ENCODE data around the gene CYBA.

The CYBA gene

DNA sequence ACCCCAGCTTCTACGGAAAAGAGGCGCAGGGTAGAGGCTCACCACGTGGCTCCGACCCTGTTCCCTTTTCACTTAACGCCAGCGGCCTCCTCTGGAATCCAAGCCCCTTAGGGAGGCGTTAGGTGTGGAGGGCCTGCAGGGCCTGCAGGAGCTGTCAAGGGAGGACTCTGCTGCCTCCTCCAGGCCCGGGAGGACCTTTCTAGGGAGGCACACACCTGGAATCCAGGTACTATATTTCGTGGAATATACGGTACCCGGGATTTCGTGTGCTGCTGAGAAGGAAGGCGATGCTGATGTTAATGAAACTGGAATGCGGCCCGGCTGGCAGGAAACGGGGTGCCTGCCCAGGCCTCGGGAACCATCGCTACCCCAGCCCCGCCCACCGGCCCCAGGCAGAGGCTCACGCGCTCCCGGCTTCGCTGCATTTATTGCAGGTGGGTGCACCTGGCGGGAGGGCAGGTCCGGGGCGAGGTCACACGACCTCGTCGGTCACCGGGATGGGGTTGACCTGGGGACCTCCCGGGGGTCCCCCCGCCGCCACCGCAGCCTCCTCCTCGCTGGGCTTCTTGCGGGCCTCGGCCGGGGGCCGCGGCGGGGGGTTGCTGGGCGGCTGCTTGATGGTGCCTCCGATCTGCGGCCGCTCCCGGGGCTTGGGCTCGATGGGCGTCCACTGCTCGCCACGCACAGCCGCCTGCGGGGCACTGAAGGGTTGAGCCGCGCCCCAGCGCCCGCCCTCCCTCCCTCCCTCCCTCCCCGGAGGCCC, 7.8 kb downstream of the CYBA start:
- no peak for DNase-seq

DNA sequence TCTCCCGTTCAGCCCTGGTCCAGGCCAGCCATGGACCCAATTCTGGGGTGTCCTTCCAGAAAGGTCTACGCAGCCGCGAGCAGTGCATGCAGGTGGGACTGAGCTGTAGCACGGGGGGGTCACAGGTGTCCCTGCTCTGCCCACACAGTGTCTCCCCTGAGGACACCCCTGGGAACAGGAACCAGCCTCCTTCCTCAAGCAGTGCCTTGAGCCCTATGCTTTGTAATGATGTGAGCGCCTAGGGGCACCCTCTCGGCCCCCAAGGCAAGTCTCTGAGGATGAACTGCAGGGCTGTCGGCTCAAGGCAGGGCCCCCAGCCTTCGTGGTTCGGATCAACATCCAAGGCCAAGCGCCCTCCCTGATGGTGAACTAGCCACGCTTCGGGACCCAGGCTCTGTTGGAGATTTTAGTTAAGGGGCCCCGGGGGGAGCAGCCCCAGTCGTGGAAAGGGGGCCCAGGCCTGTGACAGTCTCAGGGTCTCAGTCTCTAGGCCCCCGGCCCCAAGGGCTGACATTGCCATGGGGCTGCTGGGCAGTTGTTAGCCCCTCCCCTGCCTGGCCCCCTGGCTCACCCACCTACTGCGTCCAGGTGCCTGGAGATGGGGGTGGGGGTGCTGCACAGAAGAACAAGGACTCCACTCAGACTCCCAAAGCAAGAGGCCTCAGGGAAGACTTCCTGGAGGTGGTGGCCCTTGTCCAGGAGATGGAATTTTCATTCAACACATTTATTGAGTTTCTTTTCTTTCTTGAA, 10.2 kb downstream of the CYBA start:
- DNase-seq: no peak

DNA sequence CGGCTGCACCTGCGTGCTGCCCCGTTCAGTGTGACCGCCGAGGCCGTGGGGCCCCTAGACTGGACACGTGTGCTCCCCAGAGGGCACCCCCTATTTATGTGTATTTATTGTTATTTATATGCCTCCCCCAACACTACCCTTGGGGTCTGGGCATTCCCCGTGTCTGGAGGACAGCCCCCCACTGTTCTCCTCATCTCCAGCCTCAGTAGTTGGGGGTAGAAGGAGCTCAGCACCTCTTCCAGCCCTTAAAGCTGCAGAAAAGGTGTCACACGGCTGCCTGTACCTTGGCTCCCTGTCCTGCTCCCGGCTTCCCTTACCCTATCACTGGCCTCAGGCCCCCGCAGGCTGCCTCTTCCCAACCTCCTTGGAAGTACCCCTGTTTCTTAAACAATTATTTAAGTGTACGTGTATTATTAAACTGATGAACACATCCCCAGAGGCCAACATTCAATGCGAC, 10.8 kb downstream of the CYBA start:
- no peak for DNase-seq

DNA sequence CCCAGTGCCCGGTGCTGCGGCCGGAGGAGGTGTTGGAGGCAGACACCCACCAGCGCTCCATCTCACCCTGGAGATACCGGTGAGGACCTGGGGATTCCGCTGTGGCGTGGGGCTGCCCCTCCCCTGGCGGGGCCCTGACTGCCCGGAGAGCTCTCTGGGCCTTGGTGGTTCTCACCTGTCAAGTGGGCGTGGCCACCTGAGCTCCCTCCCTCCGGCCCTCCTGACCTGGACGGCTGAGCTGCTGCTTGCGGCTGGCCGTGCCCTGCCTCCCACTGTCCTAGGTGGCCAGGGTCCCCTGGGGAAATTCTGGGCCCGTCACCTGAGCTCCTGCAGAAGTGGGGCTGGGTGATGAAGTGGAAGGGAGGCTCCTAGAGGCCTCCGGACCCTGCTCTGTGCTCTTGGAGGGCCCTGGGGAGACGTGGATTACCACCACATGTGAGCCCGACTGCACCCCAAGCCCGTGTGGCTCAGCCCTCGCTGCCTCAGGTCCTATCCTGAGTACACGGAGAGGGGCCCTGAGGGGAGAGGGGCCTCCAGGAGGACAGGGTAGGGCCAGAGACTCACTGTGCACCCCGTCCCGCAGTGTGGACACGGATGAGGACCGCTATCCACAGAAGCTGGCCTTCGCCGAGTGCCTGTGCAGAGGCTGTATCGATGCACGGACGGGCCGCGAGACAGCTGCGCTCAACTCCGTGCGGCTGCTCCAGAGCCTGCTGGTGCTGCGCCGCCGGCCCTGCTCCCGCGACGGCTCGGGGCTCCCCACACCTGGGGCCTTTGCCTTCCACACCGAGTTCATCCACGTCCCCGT, 11.4 kb downstream of the CYBA start:
- DNase-seq: no peak

DNA sequence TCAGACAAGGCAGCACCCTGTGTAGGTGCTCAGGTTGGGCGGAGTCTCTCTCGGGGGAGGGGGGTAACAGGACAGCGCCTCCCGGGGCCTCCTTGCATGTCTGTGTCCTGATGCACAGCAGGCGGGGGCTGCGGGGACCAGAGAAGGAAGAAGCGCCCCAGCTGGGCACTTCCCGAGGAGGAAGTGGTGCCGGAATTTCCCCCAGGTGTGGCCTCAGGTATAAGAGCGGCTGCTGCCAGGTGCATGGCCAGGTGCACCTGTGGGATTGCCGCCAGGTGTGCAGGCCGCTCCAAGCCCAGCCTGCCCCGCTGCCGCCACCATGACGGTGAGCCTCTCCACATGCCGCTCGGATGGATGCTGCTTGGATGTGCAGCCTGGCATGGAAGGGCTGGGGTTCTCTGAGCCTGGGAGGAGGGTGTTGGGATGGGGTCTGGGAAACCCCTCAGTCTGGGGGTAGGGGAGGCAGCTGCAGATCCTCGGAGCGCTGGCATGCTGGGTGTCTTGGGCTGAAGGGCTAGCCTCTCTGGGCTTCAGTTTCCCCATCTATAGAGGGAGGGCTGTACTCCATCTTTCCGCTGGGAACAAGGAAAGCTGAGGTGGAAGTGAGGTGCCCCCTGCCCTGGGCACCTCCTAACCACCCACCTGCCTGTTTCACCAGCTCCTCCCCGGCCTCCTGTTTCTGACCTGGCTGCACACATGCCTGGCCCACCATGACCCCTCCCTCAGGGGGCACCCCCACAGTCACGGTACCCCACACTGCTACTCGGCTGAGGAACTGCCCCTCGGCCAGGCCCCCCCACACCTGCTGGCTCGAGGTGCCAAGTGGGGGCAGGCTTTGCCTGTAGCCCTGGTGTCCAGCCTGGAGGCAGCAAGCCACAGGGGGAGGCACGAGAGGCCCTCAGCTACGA, 12.3 kb downstream of the CYBA start, which contains the start of gene IL17C:
Gene IL17C (plus strand): TSS at position 250 of the 908 bp plus-strand sequence. CDS start 70 bp downstream, at position 320.
- no peak for DNase-seq

DNA sequence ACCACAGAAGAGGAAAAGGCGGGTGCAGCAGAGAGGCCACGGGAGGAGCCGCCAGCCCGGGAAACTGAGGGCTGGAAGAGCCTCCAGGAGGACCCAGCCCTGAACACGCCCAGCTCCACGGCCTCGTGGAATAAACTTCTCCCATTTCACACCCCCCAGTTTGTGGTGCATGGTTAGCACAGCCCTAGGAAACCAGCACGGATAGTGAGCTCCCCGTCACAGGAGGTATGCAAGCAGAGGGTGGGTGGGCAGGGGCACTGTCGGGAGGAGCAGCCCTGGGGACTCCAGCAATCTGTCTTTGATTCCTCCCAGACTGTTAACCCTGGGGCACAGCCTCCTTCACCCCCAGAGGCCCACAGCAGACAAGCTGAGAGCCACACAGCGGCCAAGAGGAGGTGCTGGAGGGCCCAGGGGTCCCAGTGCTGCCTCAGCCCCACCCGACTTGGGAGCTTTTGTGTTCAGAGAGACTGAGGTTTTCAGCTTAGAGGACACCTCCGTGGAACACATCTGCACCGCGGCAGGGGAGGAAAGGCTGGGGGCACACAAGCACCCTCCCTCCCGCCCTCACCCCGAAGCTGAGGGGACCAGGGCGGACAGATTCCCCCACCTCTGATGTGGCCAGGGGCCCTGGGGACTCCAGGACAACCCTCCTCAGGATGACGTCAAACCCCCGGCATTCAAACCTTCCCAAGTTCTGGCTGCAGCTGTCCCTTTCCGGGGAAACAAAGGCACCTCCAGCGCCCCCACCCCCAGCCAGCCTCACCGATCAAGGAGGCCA, 14.2 kb downstream of the CYBA start:
- DNase-seq: no peak

DNA sequence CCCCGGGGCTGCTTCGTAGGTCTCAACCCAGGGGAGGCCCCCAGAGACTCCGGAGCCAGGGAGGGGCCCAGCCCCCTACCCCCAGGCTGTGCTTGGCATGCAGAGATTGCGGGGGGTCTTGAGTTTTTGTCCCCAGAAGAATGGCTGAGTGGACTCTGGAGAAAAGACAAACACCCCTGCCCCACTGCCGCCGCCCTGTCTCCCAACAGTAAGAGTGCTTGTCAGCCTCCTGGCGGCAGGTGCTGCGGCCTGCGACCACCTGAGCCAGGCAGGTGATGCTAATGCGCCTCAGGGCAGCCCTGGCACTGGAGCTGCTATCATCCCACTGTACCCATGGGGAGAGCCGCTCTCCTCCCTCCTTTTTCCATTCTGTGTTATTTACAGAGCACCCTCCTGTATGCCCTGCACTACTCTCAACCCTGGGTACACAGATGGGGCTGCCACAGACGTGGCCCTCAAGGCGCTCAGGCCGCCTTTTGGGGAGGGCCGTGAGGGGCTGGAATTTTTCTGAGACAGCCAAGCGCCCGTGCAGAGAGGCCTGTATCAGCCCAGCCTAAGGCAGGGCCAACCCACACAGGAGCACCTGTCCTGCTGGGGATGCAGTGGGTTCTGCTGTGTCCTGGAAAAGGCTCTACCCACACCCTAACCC, 15.1 kb downstream of the CYBA start:
- DNase-seq: no peak

DNA sequence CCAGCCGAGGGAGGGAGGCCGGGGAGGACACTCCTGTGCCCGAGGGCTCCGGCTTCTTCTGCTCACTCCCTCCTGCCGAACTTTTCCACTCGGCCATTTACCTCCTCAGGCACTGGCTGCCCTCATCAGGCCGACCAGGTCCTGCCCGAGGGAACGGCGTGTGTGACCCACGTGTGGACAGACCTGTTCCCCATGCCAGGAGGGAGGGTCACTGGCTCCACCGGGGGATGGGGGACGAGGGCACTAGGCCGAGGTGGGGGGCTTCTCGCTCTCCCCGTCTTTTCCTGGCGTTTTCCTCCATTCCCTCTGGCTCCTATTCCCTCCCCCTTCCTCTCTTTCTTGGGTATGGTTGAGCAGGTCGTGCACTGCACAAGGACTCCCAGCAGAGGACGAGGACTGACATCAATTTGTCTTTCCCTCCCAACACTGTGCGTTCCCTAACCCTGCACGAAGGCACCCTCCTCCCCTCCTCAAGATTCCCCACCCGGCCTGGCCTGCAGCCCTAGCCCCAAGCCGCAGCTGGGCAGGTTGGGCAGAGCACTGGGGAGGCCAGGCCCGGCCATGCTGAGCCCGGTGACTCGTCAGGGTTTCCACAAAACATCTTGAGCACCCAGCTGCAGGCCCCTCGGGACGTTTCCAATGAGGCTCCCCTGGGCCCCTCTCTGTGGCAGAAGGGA, 15.7 kb downstream of the CYBA start:
- no peak for DNase-seq

DNA sequence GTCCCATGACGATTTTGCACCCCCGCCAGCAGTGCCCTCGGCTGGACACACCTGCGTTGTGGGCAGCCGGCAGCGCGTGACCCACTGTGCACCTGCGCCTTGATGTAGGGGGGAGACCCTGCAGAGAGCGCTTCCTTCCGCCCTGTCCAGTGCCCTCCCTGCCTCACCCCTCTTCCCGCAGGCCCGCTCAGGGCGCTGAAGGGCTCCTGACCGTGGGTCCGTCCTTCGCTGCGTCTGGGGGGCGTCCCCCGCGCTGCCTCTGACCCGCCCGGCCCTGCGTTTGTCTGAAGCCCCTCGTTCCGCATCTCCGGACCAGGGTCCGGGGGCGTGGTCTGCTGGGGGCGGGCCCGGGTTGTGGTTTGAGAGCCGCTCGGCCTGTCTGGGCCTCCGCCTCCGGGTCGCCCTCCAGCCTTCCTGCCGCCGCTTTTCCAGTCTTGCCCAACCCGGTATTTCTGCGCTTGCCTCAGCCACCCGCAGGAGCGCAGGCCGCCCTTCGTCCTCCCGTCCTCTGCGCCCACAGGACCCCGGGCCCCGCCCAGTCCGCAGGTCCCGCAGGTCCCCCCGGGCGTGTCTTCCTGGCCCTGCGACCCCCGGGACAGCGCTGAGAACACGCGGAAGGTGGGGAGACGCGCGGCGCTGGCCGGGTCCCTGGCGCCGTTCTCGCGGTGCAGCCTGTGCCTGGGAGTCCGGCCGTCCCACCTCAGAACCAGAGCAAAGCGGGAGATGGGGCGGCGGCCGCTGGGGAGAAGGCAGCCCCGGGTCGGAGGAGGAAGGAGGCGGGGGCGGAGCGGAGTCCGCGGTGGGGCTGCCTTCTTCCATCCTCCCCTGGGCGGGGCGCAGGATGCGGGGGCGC, 16.5 kb downstream of the CYBA start:
- DNase-seq: peak; percentile 69

DNA sequence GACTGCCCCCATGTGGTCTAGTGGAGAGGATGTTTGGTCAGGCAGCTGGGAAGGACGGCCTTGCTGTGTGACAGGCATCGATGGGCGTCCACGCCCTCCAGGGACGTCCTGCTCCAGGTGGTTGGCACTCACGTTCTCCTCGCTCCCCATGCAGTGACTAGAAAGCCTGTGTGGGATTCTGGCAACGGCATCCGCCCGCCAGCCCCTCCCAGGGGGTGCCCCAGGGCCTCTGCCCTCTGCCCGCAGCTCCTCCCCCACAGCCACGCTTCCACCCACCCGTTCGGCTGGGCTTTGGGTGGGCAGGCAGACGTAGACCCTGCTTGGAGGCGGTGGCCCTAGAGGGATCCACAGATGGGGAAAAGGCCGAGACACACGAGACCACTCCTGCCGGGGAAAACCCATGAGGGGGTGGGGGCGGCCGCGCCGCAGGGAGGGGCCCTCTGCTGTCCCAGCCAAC, 17.1 kb downstream of the CYBA start:
- DNase-seq: peak; percentile 64

DNA sequence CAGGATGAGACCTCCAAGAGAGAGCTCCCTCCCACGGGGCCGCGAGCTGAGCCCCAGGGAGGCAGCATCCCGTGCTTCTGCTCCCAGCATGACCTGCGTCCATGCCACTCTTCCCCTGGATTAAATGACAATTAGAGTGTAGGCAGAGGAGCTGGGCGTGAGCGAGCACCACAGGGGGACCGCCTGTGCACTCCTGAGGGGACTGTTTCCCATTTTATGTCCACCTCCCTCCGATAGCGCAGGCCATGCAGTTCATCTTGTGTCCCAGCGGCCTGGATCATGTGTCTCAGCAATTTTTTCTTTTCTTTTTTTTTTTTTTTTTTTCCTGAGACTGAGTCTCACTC, 18.3 kb downstream of the CYBA start:
- DNase-seq: no peak

DNA sequence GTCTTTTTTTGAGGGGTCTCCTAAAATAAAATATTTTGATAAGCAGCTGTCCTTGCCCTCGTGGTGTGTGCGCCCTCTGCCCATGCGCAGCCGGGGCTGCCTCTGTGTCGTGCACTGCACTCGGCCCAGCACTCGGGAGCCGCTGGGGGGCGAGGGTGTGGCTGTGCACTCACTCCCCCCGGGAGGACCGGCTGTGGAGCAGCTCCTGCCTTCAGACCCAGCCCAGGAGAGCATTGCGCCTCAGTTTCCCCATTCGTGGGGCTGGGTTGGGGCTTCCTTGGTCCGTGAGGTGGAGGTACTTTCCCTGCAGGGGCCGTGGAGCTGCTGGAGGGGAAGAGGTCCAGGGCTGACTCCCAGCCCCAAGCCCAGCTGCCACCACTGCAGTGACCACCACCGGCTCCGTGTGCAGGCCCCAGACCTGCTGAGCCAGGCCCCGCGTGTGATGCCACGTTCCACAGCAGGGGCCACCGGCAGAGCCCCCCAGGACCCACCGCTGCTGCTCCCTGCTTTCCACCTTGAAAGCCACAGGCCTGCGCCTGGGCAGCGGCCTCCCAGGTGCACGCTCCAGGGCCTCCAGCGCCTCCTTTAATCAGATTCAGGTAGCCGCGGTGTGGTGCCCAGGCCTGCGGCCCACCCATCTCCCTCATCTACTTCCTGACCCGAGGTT, 18.8 kb downstream of the CYBA start:
- DNase-seq: no peak

DNA sequence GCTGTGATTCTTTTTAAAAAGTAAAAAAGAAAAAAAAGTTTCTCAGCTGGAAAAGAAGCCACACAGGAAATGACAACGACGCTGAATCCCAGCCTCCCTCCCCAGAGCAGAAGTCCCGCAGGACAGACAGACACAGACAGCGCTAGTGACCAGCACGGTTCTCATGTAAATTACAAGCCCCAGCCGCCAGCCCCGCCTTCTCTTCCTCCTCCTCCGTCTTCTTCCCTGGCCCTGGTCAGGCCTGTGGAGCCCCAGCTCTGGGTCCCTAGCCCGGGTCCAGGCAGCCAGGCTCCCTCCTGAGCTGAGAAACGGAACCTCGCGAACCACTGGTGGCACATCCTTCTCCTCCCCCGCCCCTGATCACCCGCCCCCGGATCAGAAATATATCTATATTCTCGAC, 19.5 kb downstream of the CYBA start:
- DNase-seq: no peak

DNA sequence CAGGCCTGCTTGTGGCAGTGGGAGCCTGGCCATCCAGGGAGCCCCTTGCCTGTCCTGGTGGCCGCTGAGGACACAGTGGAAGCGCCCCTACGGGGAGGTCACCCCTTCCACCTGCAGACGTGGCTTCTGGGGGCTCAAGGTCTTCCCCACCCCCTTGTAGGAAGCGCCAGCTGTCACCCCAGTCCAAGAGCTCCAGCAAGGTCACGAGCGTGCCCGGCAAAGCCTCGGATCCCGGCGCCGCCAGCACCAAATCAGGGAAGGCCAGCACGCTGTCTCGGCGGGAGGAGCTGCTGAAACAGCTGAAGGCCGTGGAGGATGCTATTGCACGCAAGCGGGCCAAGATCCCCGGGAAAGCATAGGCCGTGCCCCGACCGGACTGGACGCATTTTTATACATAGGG, 19.9 kb downstream of the CYBA start:
- DNase-seq: no peak

DNA sequence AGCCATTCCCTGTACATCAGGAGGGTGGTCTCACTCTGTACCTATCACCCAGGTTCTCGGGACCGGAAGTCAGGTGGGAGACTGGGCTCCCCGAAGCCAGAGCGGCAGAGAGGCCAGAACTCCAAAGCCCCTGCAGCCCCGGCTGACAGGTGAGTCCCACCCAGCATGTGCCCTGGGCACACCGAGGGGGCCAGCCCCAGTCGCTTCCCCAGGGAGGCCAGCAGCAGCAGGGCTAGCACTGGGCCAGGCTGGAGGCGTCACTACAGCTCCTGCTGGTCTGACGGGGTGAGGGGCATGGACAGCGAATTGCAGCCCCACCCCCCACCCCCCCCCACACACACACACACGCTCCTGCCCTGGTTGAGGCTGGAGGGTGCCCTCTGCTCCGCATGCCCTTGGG, 20.4 kb downstream of the CYBA start:
- no peak for DNase-seq

DNA sequence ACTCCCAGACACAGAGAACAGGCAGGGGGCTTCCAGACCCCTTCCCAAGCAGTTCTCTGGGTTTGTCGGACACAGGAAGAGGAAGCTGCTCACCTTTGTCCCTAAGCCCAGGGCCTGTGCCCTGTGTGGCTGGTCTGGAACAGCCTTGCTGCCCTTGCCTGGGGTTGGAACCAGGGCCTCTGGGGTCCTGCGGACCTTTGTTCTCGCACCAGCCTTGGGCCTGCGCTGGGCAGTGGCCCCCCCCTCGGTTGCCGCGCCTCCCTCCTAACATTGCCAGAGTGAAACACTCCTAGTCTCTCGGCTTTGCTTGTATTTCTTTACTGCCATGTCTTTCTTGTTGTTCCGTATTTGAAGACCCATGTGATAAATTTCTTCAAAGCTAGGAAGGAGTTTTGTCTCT, 21.0 kb downstream of the CYBA start:
- no peak for DNase-seq

DNA sequence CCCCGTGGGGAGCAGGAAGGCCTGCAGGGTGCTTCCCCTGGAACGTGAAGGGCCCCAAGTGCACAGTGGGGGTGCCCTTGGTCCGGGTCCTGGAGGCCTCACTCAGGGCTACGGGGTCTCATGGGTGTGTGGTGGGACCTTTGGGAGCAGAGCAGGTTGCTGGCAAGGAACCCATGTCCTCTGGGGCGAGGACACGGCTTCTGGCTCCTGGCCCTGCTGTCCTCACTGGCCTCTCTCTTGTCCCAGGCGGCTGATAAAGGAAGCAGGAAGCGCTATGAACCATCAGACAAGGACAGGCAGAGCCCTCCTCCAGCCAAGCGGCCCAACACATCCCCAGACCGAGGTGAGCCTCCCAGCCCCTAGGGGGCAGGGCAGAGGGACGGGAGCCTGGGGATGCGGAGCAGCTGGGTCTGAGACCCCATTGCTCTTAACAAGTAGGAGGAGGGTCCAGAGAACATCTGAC, 22.3 kb downstream of the CYBA start:
- DNase-seq: peak; percentile 63

DNA sequence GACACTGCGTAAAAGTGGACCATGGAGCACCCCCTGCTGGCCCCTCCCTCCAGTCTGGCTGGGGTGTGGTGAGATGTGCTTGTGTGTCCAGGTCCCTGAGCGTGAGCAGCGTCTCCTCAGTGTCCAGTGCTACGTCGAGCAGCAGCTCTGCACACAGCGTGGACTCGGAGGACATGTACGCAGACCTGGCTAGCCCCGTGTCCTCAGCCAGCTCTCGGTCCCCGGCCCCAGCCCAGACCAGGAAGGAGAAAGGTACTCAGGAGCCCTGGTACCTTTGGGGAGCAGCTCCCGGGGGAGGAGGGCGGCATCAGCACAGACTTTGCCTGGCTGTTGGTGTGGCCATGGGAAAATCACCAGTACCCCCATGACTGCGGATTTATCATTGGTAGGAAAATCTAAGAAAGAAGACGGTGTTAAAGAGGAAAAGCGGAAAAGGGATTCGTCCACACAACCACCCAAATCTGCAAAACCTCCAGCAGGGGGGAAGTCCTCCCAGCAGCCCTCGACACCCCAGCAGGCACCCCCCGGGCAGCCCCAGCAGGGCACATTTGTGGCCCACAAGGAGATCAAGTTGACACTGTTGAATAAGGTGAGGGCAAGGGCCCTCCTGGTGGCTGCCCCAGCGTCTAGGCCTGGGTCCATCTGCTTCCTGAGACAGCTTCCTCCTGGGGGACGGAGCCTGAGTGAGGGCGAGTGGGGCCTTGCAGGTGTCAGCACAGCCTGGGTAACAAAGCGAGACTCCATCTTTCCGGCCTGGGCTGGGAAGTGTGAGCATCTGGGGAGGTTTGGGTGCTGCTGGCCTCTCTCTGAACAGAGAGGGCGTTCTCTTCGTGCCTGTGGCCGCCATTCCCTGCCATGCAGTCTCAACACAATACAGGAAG, 23.1 kb downstream of the CYBA start:
- no peak for DNase-seq
